Panc1 (cell line): ENCODE data around the gene LLGL1. TPM values are rescaled to one million over a fixed set of nuclear protein-coding genes. Genes with fewer than 3 reads are reported as not detected.

Experiments
- ATAC-seq: fragments of 200-7000 bp; cut with Tn5 transposase; 2 replicates; pipeline ENCODE4 v1.9.1; 2020; ENCODE audit warnings: mild to moderate bottlenecking, moderate library complexity
- BruUV-seq: library from RNA; stranded (reverse); fragments of 400-500 nt; replicated peaks from 2 replicates; lab custom pipeline; 2021; lab: Mats Ljungman, UMichigan
- CTCF ChIA-PET: fragments of 300-600 bp; sonication (Branson Sonifier 250); formaldehyde crosslinking; loops from one replicate; lab custom pipeline; 2022; ENCODE audit warnings: antibody characterized with exemption; lab: Charles Lee
- POLR2A ChIA-PET: fragments of 300-600 bp; sonication (Branson Sonifier 250); formaldehyde crosslinking; loops from one replicate; lab custom pipeline; 2022; ENCODE audit warnings: antibody characterized with exemption; lab: Charles Lee
- DNase-seq: peaks from one replicate; pipeline ENCODE4 v3.0.0-alpha.2; 2010; ENCODE audit warnings: low read depth, low spot score
- H3K27ac ChIP-seq: 2 replicates; pipeline ENCODE4 v1.5.1; 2011; ENCODE audit warnings: mild to moderate bottlenecking, low read length, inconsistent platforms
- H3K27me3 ChIP-seq: fragments of 200-500 bp; sonication (Bioruptor generic); 2 replicates; pipeline ENCODE4 v1.6.0; 2014; ENCODE audit warnings: low read length, inconsistent platforms; ENCODE audit not compliant: control insufficient read depth, insufficient read depth
- H3K36me3 ChIP-seq: fragments of 200-500 bp; sonication (Bioruptor generic); 2 replicates; pipeline ENCODE4 v1.5.1; 2014; ENCODE audit warnings: inconsistent platforms, mild to moderate bottlenecking, low read length, moderate library complexity; ENCODE audit not compliant: control insufficient read depth, insufficient read depth
- H3K4me1 ChIP-seq: 2 replicates; pipeline ENCODE4 v1.5.1; 2011; ENCODE audit warnings: inconsistent platforms, mild to moderate bottlenecking, low read length, moderate library complexity; ENCODE audit not compliant: control insufficient read depth, insufficient read depth
- H3K4me3 ChIP-seq, 2 experiments: 2 replicates each; pipeline ENCODE4 v1.5.1; 2011 to 2012; ENCODE audit warnings: low read depth in 2 of 2, low read length in 2 of 2, mild to moderate bottlenecking in 2 of 2, inconsistent platforms in 1 of 2, moderate library complexity in 1 of 2
- H3K9me3 ChIP-seq: fragments of 200-500 bp; sonication (Bioruptor generic); 2 replicates; pipeline ENCODE4 v1.5.1; 2014; ENCODE audit warnings: low read depth, mild to moderate bottlenecking, inconsistent platforms, low read length, moderate library complexity; ENCODE audit not compliant: control insufficient read depth, insufficient read depth
- POLR2AphosphoS5 ChIP-seq: IDR thresholded peaks from 2 replicates; pipeline ENCODE4 v1.6.1; 2012; ENCODE audit warnings: mild to moderate bottlenecking, low read depth, low read length, moderate library complexity
- SIN3A ChIP-seq: IDR thresholded peaks from 2 replicates; pipeline ENCODE4 v1.6.1; 2012; ENCODE audit warnings: low read depth, mild to moderate bottlenecking, low read length, moderate library complexity, borderline replicate concordance; ENCODE audit not compliant: insufficient read depth
- TCF7L2 ChIP-seq: IDR thresholded peaks from 2 replicates; pipeline ENCODE4 v1.6.1; 2011; ENCODE audit warnings: mild to moderate bottlenecking, low read depth, low read length, inconsistent platforms
- in situ Hi-C: cut with HindIII; loops from 2 replicates; pipeline ENCODE4 v1.10.0; 2016; ENCODE audit warnings: low sequenced_read_pairs, low pct_unique_long_range_greater_than_20kb
- intact Hi-C: fragments of 100-400 bp; cut with micrococcal nuclease; formaldehyde crosslinking; loops from one replicate; pipeline ENCODE4 v1.10.0; 2022; ENCODE audit not compliant: unreplicated experiment
- total RNA-seq: library from RNA; stranded (reverse); gene quantifications from one replicate; pipeline ENCODE4 v1.2.1, GENCODE V29; 2021; ENCODE audit not compliant: unreplicated experiment
- TF ChIP-seq, protein P1 (sequence below): fragments of 450-650 bp; IDR thresholded peaks from 2 replicates; pipeline ENCODE4 v1.5.1; 2017; ENCODE audit warnings: mild to moderate bottlenecking
- TF ChIP-seq, protein P2 (sequence below), 2 experiments: IDR thresholded peaks; 2 replicates each; pipeline ENCODE4 v1.6.1; 2011 to 2012; ENCODE audit warnings: low read depth in 2 of 2, control low read depth in 1 of 2, low read length in 1 of 2, mild to moderate bottlenecking in 1 of 2, moderate library complexity in 1 of 2; ENCODE audit not compliant: insufficient read depth in 1 of 2

Gene LLGL1
- total RNA-seq, 1 experiment from 2014 or later: 18.4 TPM

GRCh38 chr17:18233803-18234518 is 8.5 kb downstream of the LLGL1 start:
- intact Hi-C loops: no loop called here
- no TSS peak for BruUV-seq
- POLR2A ChIA-PET: no interaction called here

DNA sequence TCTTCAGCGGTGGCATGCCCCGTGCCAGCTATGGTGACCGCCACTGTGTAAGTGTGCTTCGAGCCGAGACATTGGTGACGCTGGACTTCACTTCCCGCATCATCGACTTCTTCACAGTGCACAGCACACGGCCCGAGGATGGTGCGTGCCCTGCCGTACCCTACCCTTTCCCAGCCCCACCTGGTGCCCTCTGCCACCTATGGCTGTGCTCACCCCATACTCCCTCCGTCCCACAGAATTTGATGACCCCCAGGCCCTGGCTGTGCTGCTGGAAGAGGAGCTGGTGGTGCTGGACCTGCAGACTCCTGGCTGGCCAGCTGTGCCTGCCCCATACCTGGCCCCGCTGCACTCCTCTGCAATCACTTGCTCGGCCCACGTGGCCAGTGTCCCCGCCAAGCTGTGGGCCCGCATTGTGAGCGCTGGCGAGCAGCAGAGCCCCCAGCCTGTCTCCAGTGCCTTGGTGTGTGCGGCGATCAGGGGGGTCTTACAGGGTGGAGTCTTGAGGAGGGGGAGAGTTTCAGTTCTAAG is 9.5 kb downstream of the LLGL1 start:
- DNase-seq (no peak), ATAC-seq (no peak)
- no peaks in the 10 kb centered on the region for H3K27me3 ChIP-seq
- no peaks in the 10 kb centered on the region for H3K36me3 ChIP-seq
- intact Hi-C loops: no loop called here
- ChIA-PET POLR2A (no interaction called here), CTCF (no interaction called here)
- H3K9me3 ChIP-seq: no peaks in the 10 kb centered on the region
- no peak overlapping the region for H3K27ac ChIP-seq
- no peaks in the 10 kb centered on the region for H3K4me1 ChIP-seq
- in situ Hi-C loops: no loop called here
- TF ChIP-seq POLR2AphosphoS5: no peak
- TF ChIP-seq, protein P1, sequence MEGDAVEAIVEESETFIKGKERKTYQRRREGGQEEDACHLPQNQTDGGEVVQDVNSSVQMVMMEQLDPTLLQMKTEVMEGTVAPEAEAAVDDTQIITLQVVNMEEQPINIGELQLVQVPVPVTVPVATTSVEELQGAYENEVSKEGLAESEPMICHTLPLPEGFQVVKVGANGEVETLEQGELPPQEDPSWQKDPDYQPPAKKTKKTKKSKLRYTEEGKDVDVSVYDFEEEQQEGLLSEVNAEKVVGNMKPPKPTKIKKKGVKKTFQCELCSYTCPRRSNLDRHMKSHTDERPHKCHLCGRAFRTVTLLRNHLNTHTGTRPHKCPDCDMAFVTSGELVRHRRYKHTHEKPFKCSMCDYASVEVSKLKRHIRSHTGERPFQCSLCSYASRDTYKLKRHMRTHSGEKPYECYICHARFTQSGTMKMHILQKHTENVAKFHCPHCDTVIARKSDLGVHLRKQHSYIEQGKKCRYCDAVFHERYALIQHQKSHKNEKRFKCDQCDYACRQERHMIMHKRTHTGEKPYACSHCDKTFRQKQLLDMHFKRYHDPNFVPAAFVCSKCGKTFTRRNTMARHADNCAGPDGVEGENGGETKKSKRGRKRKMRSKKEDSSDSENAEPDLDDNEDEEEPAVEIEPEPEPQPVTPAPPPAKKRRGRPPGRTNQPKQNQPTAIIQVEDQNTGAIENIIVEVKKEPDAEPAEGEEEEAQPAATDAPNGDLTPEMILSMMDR: no peak
- TF ChIP-seq TCF7L2: no peak
- no peak for TF ChIP-seq SIN3A
- TF ChIP-seq, protein P2, sequence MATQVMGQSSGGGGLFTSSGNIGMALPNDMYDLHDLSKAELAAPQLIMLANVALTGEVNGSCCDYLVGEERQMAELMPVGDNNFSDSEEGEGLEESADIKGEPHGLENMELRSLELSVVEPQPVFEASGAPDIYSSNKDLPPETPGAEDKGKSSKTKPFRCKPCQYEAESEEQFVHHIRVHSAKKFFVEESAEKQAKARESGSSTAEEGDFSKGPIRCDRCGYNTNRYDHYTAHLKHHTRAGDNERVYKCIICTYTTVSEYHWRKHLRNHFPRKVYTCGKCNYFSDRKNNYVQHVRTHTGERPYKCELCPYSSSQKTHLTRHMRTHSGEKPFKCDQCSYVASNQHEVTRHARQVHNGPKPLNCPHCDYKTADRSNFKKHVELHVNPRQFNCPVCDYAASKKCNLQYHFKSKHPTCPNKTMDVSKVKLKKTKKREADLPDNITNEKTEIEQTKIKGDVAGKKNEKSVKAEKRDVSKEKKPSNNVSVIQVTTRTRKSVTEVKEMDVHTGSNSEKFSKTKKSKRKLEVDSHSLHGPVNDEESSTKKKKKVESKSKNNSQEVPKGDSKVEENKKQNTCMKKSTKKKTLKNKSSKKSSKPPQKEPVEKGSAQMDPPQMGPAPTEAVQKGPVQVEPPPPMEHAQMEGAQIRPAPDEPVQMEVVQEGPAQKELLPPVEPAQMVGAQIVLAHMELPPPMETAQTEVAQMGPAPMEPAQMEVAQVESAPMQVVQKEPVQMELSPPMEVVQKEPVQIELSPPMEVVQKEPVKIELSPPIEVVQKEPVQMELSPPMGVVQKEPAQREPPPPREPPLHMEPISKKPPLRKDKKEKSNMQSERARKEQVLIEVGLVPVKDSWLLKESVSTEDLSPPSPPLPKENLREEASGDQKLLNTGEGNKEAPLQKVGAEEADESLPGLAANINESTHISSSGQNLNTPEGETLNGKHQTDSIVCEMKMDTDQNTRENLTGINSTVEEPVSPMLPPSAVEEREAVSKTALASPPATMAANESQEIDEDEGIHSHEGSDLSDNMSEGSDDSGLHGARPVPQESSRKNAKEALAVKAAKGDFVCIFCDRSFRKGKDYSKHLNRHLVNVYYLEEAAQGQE (IDR thresholded peaks at IDR 0.05; ENCODE audit: insufficient read depth in 1 of 2, low read depth in 2 of 2, low read length in 1 of 2): no peak
- BruUV-seq: no TSS peak
- H3K4me3 ChIP-seq: no peak overlapping the region

More at GRCh38 chr17:18233803-18234518, 8.5 kb downstream of the LLGL1 start:
- in situ Hi-C loops: no loop called here
- H3K4me3 ChIP-seq: no peak overlapping the region
- H3K27ac ChIP-seq: no peak overlapping the region
- no peak for ATAC-seq
- H3K9me3 ChIP-seq: no peaks in the 10 kb centered on the region
- H3K36me3 ChIP-seq: no peaks in the 10 kb centered on the region
- DNase-seq: no peak
- TF ChIP-seq SIN3A (no peak), POLR2AphosphoS5 (no peak), TCF7L2 (no peak)
- TF ChIP-seq, protein P2 (IDR thresholded peaks at IDR 0.05; ENCODE audit: insufficient read depth in 1 of 2, low read depth in 2 of 2, low read length in 1 of 2): no peak
- TF ChIP-seq, protein P1: no peak
- CTCF ChIA-PET: no interaction called here
- H3K4me1 ChIP-seq: no peaks in the 10 kb centered on the region
- H3K27me3 ChIP-seq: no peaks in the 10 kb centered on the region
